Upper lobe of left lung (tissue), 6 donors: ENCODE results near the gene BAIAP2L2. TPM values are rescaled to one million over a fixed set of nuclear protein-coding genes. Genes with fewer than 3 reads are reported as not detected.
A peak's percentile ranks its signal among the peaks of the same experiment; 100 is the strongest.

Experiments used
- ATAC-seq, 2 donors: fragments of 200-7000 bp; cut with Tn5 transposase; one replicate each; pipeline ENCODE4 v1.9.1; 2022; ENCODE audit warnings: mild to moderate bottlenecking in 2 of 2, moderate library complexity in 2 of 2; ENCODE audit not compliant: low FRiP score in 2 of 2
- DNase-seq, 2 donors: peaks; one replicate each; pipeline ENCODE4 v3.0.0-alpha.2; 2019 to 2020
- H3K27ac ChIP-seq, 4 donors: fragments of 200-600 bp; sonication (generic); one replicate each; pipeline ENCODE4 v1.5.1; 2016 to 2019
- H3K27me3 ChIP-seq, 4 donors: fragments of 200-600 bp; sonication (generic); one replicate each; pipeline ENCODE4 v1.5.1; 2017 to 2019
- H3K36me3 ChIP-seq, 4 donors: fragments of 200-600 bp; sonication (generic); one replicate each; pipeline ENCODE4 v1.5.1; 2016 to 2019
- H3K4me1 ChIP-seq, 4 donors: fragments of 200-600 bp; sonication (generic); one replicate each; pipeline ENCODE4 v1.5.1; 2018 to 2019
- H3K4me3 ChIP-seq, 4 donors: fragments of 200-600 bp; sonication (generic); one replicate each; pipeline ENCODE4 v1.5.1; 2017 to 2019; ENCODE audit warnings: mild to moderate bottlenecking in 2 of 4, moderate library complexity in 1 of 4
- H3K9me3 ChIP-seq, 4 donors: fragments of 200-600 bp; sonication (generic); one replicate each; pipeline ENCODE4 v1.5.1; 2018 to 2019
- EP300 ChIP-seq, 4 donors: sonication (generic); formaldehyde crosslinking; IDR thresholded peaks; one replicate each; pipeline ENCODE4 v1.5.1; 2017; ENCODE audit warnings: antibody characterized with exemption in 4 of 4, control low read depth in 2 of 4
- POLR2A ChIP-seq, 4 donors: fragments of 450-650 bp; IDR thresholded peaks; one replicate each; pipeline ENCODE4 v1.5.1; 2016 to 2017; ENCODE audit warnings: antibody characterized with exemption in 4 of 4, mild to moderate bottlenecking in 2 of 4
- POLR2AphosphoS5 ChIP-seq, 2 donors: sonication (generic); formaldehyde crosslinking; IDR thresholded peaks; one replicate each; pipeline ENCODE4 v1.5.1; 2017; ENCODE audit warnings: antibody characterized with exemption in 2 of 2
- WGBS, 2 donors: methylation state at CpG; one replicate each; pipeline ENCODE4 v1.1.5; 2017 to 2018; 5-methylcytosine and 5-hydroxymethylcytosine counted together
- total RNA-seq, 6 donors: library from RNA; depleted of rRNA in 4 of 6; stranded (reverse); fragments of >200 nt in 4 of 6; gene quantifications; one replicate each; pipeline versions ENCODE4 v1.1.0 to v1.2.1, GENCODE V29; 2016 to 2021
- TF ChIP-seq, protein P1 (sequence below), 6 experiments: fragments of 450-650 bp in 4 of 6; fragments of 200-600 bp in 2 of 6; sonication (generic) in 2 of 6; IDR thresholded peaks; one replicate each; pipeline ENCODE4 v1.5.1; 2016 to 2019; ENCODE audit warnings: antibody characterized with exemption in 6 of 6
- donor health status: DM: no; HTN: no; CAD: no; lungs with moderate emphysema.
- donor health status: DM: no; HTN: yes; CAD: no; lungs with severe emphysema.

The BAIAP2L2 gene
- total RNA-seq, 6 donors from 2014 or later = 0.94 to 6.3 (median 0.98) TPM; not detected in 3

GRCh38 chr22:38086942-38087341 lies 23.5 kb downstream of the BAIAP2L2 start:
- no peaks in the 10 kb centered on the region for H3K36me3 ChIP-seq
- no peak for ATAC-seq
- peaks cover 16 to 26% (median 20%) of the 10 kb centered on the region in 4 donors for H3K4me1 ChIP-seq
- peak in 1 of 2 donors; percentile 58 for DNase-seq
- H3K27ac ChIP-seq = no peak overlapping the region
- TF ChIP-seq POLR2A (IDR thresholded peaks at IDR 0.05) (no peak), POLR2AphosphoS5 (IDR thresholded peaks at IDR 0.05) (no peak), EP300 (IDR thresholded peaks at IDR 0.05) (no peak)
- TF ChIP-seq, protein P1, sequence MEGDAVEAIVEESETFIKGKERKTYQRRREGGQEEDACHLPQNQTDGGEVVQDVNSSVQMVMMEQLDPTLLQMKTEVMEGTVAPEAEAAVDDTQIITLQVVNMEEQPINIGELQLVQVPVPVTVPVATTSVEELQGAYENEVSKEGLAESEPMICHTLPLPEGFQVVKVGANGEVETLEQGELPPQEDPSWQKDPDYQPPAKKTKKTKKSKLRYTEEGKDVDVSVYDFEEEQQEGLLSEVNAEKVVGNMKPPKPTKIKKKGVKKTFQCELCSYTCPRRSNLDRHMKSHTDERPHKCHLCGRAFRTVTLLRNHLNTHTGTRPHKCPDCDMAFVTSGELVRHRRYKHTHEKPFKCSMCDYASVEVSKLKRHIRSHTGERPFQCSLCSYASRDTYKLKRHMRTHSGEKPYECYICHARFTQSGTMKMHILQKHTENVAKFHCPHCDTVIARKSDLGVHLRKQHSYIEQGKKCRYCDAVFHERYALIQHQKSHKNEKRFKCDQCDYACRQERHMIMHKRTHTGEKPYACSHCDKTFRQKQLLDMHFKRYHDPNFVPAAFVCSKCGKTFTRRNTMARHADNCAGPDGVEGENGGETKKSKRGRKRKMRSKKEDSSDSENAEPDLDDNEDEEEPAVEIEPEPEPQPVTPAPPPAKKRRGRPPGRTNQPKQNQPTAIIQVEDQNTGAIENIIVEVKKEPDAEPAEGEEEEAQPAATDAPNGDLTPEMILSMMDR (IDR thresholded peaks at IDR 0.05) = no peak
- H3K9me3 ChIP-seq = no peaks in the 10 kb centered on the region
- H3K4me3 ChIP-seq = no peak overlapping the region
- 92 to 95% methylated on average over 13 of the region's 13 CpGs for WGBS, 2 donors
- peaks cover 0 to 23% (median 12%) of the 10 kb centered on the region in 4 donors for H3K27me3 ChIP-seq

DNA sequence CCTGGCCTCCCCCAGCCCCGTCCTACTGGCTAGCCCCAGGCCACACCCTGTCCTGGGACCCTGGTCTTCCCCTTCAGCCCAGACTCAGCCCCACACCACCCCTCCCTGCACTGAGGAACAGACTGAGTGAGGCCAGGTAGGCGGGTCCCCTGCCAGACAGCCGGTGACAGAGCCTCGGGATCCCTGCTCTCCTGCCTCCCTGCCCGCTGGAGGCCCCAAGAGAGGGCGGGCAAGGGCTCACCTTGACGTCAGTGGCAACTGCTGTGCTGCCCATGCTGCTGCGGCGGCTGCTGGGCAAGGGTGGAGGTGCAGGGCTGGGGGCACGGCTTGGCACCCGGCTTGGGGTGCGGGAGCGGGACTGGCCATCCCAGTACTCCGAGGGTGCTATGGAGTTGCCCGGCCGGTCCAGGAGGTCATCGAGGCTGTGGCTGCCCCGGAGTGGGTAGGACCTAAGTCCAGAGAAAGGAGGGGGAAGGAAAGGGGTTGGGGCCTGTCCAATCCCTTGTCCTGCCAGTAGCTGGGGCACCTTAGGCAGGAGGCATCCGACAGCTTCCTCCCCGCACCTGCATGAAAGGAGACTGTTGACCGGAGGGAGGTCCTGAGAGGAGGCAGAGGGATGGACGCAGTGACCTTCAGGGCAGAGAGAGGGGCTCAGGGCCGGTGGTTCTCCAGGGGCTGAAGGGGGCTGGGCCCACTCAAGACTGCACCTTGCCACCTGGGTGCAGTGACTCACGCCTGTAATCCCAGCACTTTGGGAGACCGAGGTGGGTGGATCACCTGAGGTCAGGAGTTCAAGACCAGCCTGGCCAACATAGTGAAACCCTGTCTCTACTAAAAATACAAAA lies 24.3 kb downstream of the BAIAP2L2 start:
- no peaks in the 10 kb centered on the region for H3K9me3 ChIP-seq
- H3K27ac ChIP-seq = no peak overlapping the region
- TF ChIP-seq EP300 (IDR thresholded peaks at IDR 0.05) (no peak), POLR2A (IDR thresholded peaks at IDR 0.05) (no peak), POLR2AphosphoS5 (IDR thresholded peaks at IDR 0.05) (no peak)
- TF ChIP-seq, protein P1 (IDR thresholded peaks at IDR 0.05) = no peak
- peaks cover 24 to 33% (median 26%) of the 10 kb centered on the region in 4 donors for H3K4me1 ChIP-seq
- no peaks in the 10 kb centered on the region for H3K36me3 ChIP-seq
- ATAC-seq (no peak), DNase-seq (peak in 1 of 2 donors; percentile 72)
- peaks cover 0 to 28% (median 16%) of the 10 kb centered on the region in 4 donors for H3K27me3 ChIP-seq
- H3K4me3 ChIP-seq = no peak overlapping the region
- 90 to 91% methylated on average over 5 to 23 of the region's 25 CpGs for WGBS, 2 donors

- 82 to 84% methylated on average over 4 to 5 of the region's 5 CpGs for WGBS, 2 donors
- ATAC-seq = no peak
- TF ChIP-seq, protein P1 (IDR thresholded peaks at IDR 0.05) = no peak
- TF ChIP-seq POLR2AphosphoS5 (IDR thresholded peaks at IDR 0.05) (no peak), EP300 (IDR thresholded peaks at IDR 0.05) (no peak), POLR2A (IDR thresholded peaks at IDR 0.05) (no peak)
- H3K4me3 ChIP-seq = no peak overlapping the region
- no peaks in the 10 kb centered on the region for H3K36me3 ChIP-seq
- no peak for DNase-seq
- no peaks in the 10 kb centered on the region for H3K9me3 ChIP-seq
- H3K27ac ChIP-seq = no peak overlapping the region
- peaks cover 31 to 40% (median 33%) of the 10 kb centered on the region in 4 donors for H3K4me1 ChIP-seq
- peaks cover 0 to 34% (median 18%) of the 10 kb centered on the region in 4 donors for H3K27me3 ChIP-seq
These were observed 25.0 kb downstream of the BAIAP2L2 start for GRCh38 chr22:38085501-38085900.

DNA sequence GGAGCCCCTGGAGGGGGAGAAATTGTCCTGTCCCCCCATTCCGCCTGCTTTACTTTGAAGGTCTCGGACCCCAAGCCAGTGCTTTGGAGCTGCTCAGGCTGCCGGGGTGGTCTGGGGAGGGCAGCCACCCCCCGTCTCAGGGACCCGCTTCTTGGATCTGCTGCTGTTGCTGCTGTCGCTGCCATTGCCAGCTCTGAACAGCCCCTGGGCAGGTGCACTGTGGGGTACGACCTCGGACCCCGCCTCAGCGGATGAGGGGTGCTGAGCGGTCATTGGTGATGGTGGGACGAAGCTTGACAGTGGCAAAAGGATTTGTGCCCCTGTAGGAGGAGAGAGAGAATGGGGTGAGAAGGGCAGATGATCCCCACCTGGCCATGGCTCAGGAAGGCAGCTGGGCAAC lies 25.4 kb downstream of the BAIAP2L2 start:
- Histone ChIP-seq H3K4me1 (peaks cover 31 to 41% (median 34%) of the 10 kb centered on the region in 4 donors), H3K27ac (no peak overlapping the region), H3K27me3 (peaks cover 0 to 34% (median 18%) of the 10 kb centered on the region in 4 donors), H3K4me3 (no peak overlapping the region), H3K9me3 (no peaks in the 10 kb centered on the region), H3K36me3 (no peaks in the 10 kb centered on the region)
- ATAC-seq (no peak), DNase-seq (peak in 1 of 2 donors; percentile 52)
- WGBS, 2 donors = 89 to 93% methylated on average over 5 to 12 of the region's 12 CpGs
- TF ChIP-seq, protein P1 (IDR thresholded peaks at IDR 0.05) = no peak
- TF ChIP-seq POLR2AphosphoS5 (IDR thresholded peaks at IDR 0.05) = no peak
- TF ChIP-seq POLR2A (IDR thresholded peaks at IDR 0.05) = no peak
- TF ChIP-seq EP300 (IDR thresholded peaks at IDR 0.05) = no peak
